K562 (cell line): ENCODE results near the gene RRH. TPM values are rescaled to one million over a fixed set of nuclear protein-coding genes. Genes with fewer than 3 reads are reported as not detected.
A peak's percentile ranks its signal among the peaks of the same experiment; 100 is the strongest.

Source experiments
- ATF7 ChIP-seq: fragments of 450-650 bp; IDR thresholded peaks from 2 replicates; pipeline ENCODE4 v1.7.1; 2014; ENCODE audit warnings: mild to moderate bottlenecking, moderate library complexity
- CBFA2T3 ChIP-seq: fragments of 450-650 bp; IDR thresholded peaks from 2 replicates; pipeline ENCODE4 v1.6.1; 2017
- ETV5 ChIP-seq: sonication (generic); formaldehyde crosslinking; IDR thresholded peaks from 2 replicates; pipeline ENCODE4 v1.4.0; 2020; ENCODE audit warnings: low read depth, mild to moderate bottlenecking, missing genetic modification reagents
- FOXK2 ChIP-seq, 2 experiments: fragments of 450-650 bp; IDR thresholded peaks in 1 of 2; conservative IDR thresholded peaks in 1 of 2; 2 replicates each; pipeline ENCODE4 v1.6.1; 2016; ENCODE audit warnings: low read depth in 2 of 2, mild to moderate bottlenecking in 1 of 2
- HMG20A ChIP-seq: fragments of 450-650 bp; formaldehyde crosslinking; conservative IDR thresholded peaks from 2 replicates; pipeline ENCODE4 v1.4.0; 2020; ENCODE audit warnings: mild to moderate bottlenecking, mixed read lengths
- MAFF ChIP-seq: IDR thresholded peaks from 2 replicates; pipeline ENCODE4 v1.6.1; 2012; ENCODE audit warnings: low read length, improper control_type of control experiment
- MYBL2 ChIP-seq, 2 experiments: fragments of 450-650 bp in 1 of 2; sonication (generic) in 1 of 2; formaldehyde crosslinking in 1 of 2; IDR thresholded peaks; 2 replicates each; pipeline versions ENCODE4 v1.6.1 to v1.8.1; 2017 to 2022; ENCODE audit warnings: borderline replicate concordance in 1 of 2, inconsistent platforms in 1 of 2, low read depth in 1 of 2, mild to moderate bottlenecking in 1 of 2, missing genetic modification reagents in 1 of 2, moderate library complexity in 1 of 2
- NCOR1 ChIP-seq: fragments of 450-650 bp; IDR thresholded peaks from 2 replicates; pipeline ENCODE4 v1.6.1; 2016; ENCODE audit warnings: mild to moderate bottlenecking, moderate library complexity
- PCBP1 ChIP-seq: fragments of 200-400 bp; formaldehyde crosslinking; IDR thresholded peaks from 2 replicates; pipeline ENCODE4 v1.6.1; 2018; ENCODE audit warnings: mild to moderate bottlenecking, low read depth, low read length; ENCODE audit not compliant: poor library complexity, severe bottlenecking
- PTRF ChIP-seq: fragments of 450-650 bp; IDR thresholded peaks from 2 replicates; pipeline ENCODE4 v1.6.1; 2016; ENCODE audit warnings: mild to moderate bottlenecking, missing genetic modification characterization, missing compliant biosample characterization
- RAD21 ChIP-seq, 2 experiments: fragments of 250-450 bp in 1 of 2; fragments of 450-650 bp in 1 of 2; sonication (Bioruptor Pico) in 1 of 2; formaldehyde crosslinking in 1 of 2; IDR thresholded peaks in 1 of 2; conservative IDR thresholded peaks in 1 of 2; 2 replicates each; pipeline versions ENCODE4 v1.4.0 to v1.8.0; 2020 to 2022; ENCODE audit warnings: mild to moderate bottlenecking in 2 of 2, moderate library complexity in 1 of 2
- SRSF9 ChIP-seq: fragments of 200-400 bp; formaldehyde crosslinking; IDR thresholded peaks from 2 replicates; pipeline ENCODE4 v1.6.1; 2017; ENCODE audit warnings: low read depth, low read length, borderline replicate concordance
- ZFP1 ChIP-seq: fragments of 450-650 bp; formaldehyde crosslinking; IDR thresholded peaks from 2 replicates; pipeline ENCODE4 v1.4.0; 2020; ENCODE audit warnings: mild to moderate bottlenecking, mixed read lengths
- ZNF143 ChIP-seq: sonication (generic); formaldehyde crosslinking; IDR thresholded peaks from 2 replicates; pipeline ENCODE4 v1.9.0; 2022; ENCODE audit warnings: mild to moderate bottlenecking, missing genetic modification reagents
- ZNF408 ChIP-seq: fragments of 250-450 bp; sonication (Bioruptor Pico); IDR thresholded peaks from 2 replicates; pipeline ENCODE4 v1.4.0; 2020; ENCODE audit warnings: low read depth, mild to moderate bottlenecking, moderate library complexity
- ZNF589 ChIP-seq: fragments of 200-800 bp; sonication (Bioruptor generic); IDR thresholded peaks from 2 replicates; pipeline ENCODE4 v1.6.1; 2016; ENCODE audit warnings: low read depth, missing genetic modification characterization, missing compliant biosample characterization
- polyA plus RNA-seq, 8 experiments: library from polyadenylated mRNA; depleted of rRNA in 4 of 8; stranded (reverse) in 5 of 8; unstranded in 3 of 8; fragments of >200 nt; fragmentation: Nextera tagmentation in 2 of 8; fragmentation: Illumina TruSeq in 1 of 8; extraction: Ambion mirVana in 2 of 8; extraction: Trizol in 1 of 8; gene quantifications; 2 replicates each; pipeline versions ENCODE4 v1.2.1 to v1.2.3, GENCODE V29; 2011 to 2014; ENCODE audit warnings: inconsistent platforms in 1 of 8, missing spikeins in 1 of 8
- total RNA-seq, 7 experiments: library from RNA; depleted of rRNA in 6 of 7; stranded (reverse); fragments of >200 nt in 6 of 7; fragmentation: Illumina TruSeq in 2 of 7; extraction: Trizol in 2 of 7; gene quantifications; 2 replicates each; pipeline versions ENCODE4 v1.2.1 to v1.2.3, GENCODE V29; 2011 to 2021; ENCODE audit warnings: low replicate concordance in 1 of 7
- TF ChIP-seq, protein P1 (sequence below): conservative IDR thresholded peaks from 2 replicates; pipeline ENCODE4 v1.6.1; 2011; ENCODE audit warnings: low read depth, mild to moderate bottlenecking, low read length; ENCODE audit not compliant: control insufficient read depth
- TF ChIP-seq, protein P2 (sequence below), 2 experiments: fragments of 450-650 bp; IDR thresholded peaks; 2 replicates each; pipeline ENCODE4 v1.6.1; 2016; ENCODE audit warnings: mild to moderate bottlenecking in 2 of 2, borderline replicate concordance in 1 of 2, low read depth in 1 of 2, moderate library complexity in 1 of 2

The RRH gene
- total and polyA plus RNA-seq, 9 of the 15 experiments (the other 6 are each of a cell fraction or from before 2014, with no cell fraction given): 0.04 to 0.31 (median 0.12) TPM; not detected in 3

DNA sequence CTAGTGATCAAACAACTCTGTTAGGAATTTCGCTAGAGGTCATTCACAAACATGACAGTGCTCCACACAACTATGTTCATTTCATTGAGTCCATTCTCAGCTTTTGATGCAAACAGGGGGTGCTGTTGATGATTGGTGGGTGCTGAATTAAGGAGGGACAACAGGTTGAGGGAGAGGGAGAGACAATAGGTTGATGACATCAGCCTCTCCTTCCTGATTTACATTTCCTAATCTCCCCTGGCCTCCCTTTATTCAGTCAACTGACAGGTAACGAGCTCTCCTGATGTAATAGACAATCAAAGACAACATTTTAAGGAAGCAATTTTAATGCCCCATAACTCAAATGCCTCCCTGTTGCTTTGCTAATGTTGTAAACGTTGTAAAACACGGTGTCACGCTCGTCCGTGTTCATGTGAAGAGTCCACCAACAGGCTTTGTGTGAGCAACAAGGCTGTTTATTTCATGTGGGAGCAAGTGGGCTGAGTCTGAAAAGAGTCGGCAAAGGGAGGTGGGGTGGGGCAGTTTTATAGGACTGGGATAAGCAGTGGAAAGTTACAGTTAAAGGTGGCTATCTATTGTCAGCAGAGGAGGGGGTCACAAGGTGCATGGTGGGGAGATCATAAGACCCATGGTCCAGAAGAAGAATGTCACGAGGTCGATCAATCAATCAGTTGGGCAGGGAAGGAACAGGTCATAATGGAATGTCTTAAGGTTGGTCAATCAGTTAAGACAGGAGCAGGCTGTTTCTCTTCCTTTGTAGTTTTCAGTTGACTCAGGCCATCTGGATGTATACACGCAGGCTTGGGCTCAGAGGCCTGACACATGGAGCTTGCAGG lies 17.0 kb upstream of the RRH start (continued):
- TF ChIP-seq ZNF589 (CRISPR knock-in tag) (peak; percentile 13; the same call in 1 of the 2 replicates), ZNF408 (CRISPR knock-in tag) (no peak), SRSF9 (no peak), HMG20A (CRISPR knock-in tag) (no peak), NCOR1 (peak; percentile 75), RAD21 (CRISPR knock-in tag; conservative IDR thresholded peaks at IDR 0.05 in 1 of 2, IDR thresholded peaks at IDR 0.05 in 1 of 2) (no peak), FOXK2 (conservative IDR thresholded peaks at IDR 0.05 in 1 of 2, IDR thresholded peaks at IDR 0.05 in 1 of 2; ENCODE audit: low read depth in 2 of 2) (peak; percentile 72 to 86; a peak in 3 of 4 replicates), PTRF (no peak), MYBL2 (IDR thresholded peaks at IDR 0.05; ENCODE audit: low read depth) (no peak), MYBL2 (CRISPR knock-in tag; IDR thresholded peaks at IDR 0.05; ENCODE audit: borderline replicate concordance) (no peak), CBFA2T3 (peak; percentile 89), ATF7 (peak; percentile 48; the same call in 1 of the 2 replicates), MAFF (no peak), ZFP1 (CRISPR knock-in tag) (no peak), ETV5 (no peak), ZNF143 (CRISPR knock-in tag) (no peak), PCBP1 (no peak)
- TF ChIP-seq, protein P1, sequence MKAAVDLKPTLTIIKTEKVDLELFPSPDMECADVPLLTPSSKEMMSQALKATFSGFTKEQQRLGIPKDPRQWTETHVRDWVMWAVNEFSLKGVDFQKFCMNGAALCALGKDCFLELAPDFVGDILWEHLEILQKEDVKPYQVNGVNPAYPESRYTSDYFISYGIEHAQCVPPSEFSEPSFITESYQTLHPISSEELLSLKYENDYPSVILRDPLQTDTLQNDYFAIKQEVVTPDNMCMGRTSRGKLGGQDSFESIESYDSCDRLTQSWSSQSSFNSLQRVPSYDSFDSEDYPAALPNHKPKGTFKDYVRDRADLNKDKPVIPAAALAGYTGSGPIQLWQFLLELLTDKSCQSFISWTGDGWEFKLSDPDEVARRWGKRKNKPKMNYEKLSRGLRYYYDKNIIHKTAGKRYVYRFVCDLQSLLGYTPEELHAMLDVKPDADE: no peak
- TF ChIP-seq, protein P2, sequence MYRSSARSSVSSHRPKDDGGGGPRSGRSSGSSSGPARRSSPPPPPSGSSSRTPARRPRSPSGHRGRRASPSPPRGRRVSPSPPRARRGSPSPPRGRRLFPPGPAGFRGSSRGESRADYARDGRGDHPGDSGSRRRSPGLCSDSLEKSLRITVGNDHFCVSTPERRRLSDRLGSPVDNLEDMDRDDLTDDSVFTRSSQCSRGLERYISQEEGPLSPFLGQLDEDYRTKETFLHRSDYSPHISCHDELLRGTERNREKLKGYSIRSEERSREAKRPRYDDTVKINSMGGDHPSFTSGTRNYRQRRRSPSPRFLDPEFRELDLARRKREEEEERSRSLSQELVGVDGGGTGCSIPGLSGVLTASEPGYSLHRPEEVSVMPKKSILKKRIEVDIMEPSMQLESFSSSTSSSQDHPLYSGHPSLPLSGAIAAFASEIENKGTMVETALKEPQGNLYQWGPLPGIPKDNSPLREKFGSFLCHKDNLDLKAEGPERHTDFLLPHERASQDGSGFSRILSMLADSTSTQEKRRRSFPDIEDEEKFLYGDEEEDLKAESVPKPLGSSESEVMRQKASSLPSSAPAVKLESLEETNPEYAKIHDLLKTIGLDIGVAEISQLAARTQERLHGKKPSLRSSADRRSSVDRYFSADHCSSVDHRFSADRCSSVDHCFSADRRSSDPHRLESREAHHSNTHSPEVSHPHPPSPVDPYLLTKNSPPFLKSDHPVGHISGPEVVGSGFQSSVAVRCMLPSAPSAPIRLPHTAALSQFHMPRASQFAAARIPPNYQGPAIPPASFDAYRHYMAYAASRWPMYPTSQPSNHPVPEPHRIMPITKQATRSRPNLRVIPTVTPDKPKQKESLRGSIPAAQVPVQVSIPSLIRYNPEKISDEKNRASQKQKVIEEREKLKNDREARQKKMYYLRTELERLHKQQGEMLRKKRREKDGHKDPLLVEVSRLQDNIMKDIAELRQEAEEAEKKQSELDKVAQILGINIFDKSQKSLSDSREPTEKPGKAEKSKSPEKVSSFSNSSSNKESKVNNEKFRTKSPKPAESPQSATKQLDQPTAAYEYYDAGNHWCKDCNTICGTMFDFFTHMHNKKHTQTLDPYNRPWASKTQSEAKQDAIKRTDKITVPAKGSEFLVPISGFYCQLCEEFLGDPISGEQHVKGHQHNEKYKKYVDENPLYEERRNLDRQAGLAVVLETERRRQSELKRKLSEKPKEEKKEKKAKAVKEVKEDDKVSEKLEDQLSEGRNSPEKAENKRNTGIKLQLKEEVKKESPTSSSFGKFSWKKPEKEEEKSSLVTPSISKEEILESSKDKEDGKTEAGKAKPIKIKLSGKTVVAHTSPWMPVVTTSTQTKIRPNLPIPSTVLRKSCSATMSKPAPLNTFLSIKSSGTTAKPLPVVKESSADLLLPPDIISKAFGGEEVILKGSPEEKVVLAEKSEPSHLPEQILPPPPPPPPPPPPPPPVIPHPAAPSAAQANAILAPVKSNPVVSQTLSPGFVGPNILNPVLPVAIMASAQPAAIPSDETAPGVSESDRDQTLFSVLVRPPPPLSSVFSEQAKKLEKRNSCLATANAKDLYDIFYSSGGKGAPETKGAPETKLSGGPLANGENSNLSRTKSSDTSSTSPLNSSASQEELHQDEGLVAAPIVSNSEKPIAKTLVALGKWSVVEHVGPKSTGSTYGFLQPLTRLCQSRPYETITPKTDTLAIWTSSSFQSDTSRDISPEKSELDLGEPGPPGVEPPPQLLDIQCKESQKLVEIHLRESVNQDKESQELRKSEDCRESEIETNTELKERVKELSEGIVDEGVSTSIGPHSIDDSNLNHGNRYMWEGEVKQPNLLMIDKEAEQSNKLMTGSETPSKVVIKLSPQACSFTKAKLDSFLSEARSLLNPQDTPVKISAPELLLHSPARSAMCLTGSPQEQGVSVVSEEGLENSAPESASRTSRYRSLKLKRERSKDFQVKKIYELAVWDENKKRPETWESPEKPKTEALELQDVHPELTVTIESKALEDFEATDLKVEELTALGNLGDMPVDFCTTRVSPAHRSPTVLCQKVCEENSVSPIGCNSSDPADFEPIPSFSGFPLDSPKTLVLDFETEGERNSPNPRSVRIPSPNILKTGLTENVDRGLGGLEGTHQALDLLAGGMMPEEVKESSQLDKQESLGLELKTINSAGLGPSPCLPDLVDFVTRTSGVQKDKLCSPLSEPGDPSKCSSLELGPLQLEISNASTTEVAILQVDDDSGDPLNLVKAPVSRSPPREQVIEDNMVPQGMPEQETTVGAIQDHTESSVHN (IDR thresholded peaks at IDR 0.05; ENCODE audit: borderline replicate concordance in 1 of 2, low read depth in 1 of 2): 0 out of 4 replicates have a peak, but pooled peaks of 1 of the 2 experiments have one; percentile 44
